Transverse colon (tissue), 3 donors: ENCODE measurements around the gene KATNBL1.

Source experiments
- EP300 ChIP-seq: sonication (generic); formaldehyde crosslinking; IDR thresholded peaks from one replicate; pipeline ENCODE4 v1.6.1; 2017; ENCODE audit warnings: antibody characterized with exemption, low read depth
- POLR2A ChIP-seq: fragments of 450-650 bp; IDR thresholded peaks from one replicate; pipeline ENCODE4 v1.6.1; 2016; ENCODE audit warnings: antibody characterized with exemption, mild to moderate bottlenecking, moderate library complexity
- TF ChIP-seq, protein P1 (sequence below), 5 experiments: fragments of 200-600 bp in 3 of 5; fragments of 450-650 bp in 2 of 5; sonication (generic) in 3 of 5; IDR thresholded peaks; 1 replicate in 2 of 5; 2 replicates in 3 of 5; pipeline ENCODE4 v1.5.1; 2016 to 2017; ENCODE audit warnings: antibody characterized with exemption in 5 of 5, inconsistent platforms in 3 of 5, mild to moderate bottlenecking in 2 of 5, moderate library complexity in 1 of 5

DNA sequence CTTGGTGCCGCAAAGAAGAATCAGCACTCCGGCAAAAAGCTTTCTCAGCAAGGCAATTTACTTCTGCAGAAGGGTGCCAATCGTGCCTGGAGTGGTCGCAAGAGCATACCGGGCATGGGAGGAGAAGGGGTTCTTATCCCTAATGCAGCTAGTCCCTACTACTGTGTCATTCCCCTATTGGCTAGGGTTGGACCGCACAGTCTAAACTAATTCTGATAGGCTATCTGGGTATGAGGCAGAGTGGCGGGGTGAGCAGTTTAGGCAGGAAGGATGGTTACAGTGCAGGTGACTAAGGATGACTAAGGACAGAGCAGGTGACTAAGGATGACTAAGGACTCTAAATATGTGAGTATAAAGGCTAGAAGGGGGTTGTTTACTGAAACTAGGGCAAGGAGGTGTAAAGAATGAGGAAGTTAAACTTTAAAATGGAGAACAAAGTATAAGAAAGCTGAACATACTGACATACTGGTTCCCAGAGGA, 55.1 kb downstream of the KATNBL1 start:
- TF ChIP-seq, protein P1, sequence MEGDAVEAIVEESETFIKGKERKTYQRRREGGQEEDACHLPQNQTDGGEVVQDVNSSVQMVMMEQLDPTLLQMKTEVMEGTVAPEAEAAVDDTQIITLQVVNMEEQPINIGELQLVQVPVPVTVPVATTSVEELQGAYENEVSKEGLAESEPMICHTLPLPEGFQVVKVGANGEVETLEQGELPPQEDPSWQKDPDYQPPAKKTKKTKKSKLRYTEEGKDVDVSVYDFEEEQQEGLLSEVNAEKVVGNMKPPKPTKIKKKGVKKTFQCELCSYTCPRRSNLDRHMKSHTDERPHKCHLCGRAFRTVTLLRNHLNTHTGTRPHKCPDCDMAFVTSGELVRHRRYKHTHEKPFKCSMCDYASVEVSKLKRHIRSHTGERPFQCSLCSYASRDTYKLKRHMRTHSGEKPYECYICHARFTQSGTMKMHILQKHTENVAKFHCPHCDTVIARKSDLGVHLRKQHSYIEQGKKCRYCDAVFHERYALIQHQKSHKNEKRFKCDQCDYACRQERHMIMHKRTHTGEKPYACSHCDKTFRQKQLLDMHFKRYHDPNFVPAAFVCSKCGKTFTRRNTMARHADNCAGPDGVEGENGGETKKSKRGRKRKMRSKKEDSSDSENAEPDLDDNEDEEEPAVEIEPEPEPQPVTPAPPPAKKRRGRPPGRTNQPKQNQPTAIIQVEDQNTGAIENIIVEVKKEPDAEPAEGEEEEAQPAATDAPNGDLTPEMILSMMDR (IDR thresholded peaks at IDR 0.05): no peak
- TF ChIP-seq EP300: no peak
- no peak for TF ChIP-seq POLR2A
